ENCODE data around the gene RABL3.

- TF ChIP-seq EZH2phosphoT487 (IDR thresholded peaks at IDR 0.05), result no peak
- TF ChIP-seq CTCF (IDR thresholded peaks at IDR 0.05), result no peak
- no peak for TF ChIP-seq EZH2 (IDR thresholded peaks at IDR 0.05)
Measured at GRCh38 chr3:120767106-120767505, 24.8 kb upstream of the RABL3 start.

Data from neural progenitor cell (in vitro differentiated cells).